B cell (primary cell): ENCODE data around the gene TBC1D14. TPM values are rescaled to one million over a fixed set of nuclear protein-coding genes. Genes with fewer than 3 reads are reported as not detected.

Experiments used
- ATAC-seq: fragments of 200-7000 bp; cut with Tn5 transposase; one replicate; pipeline ENCODE4 v1.10.0; 2021; ENCODE audit warnings: low read depth, mild to moderate bottlenecking, moderate number of reproducible peaks, moderate library complexity
- CTCF ChIA-PET: fragments of 350-600 bp; sonication (Branson Sonifier 250); formaldehyde crosslinking; loops from one replicate; lab custom pipeline; 2021; ENCODE audit warnings: antibody characterized with exemption, inconsistent platforms; lab: Charles Lee
- POLR2A ChIA-PET: fragments of 350-600 bp; sonication (Branson Sonifier 250); formaldehyde crosslinking; loops from one replicate; lab custom pipeline; 2021; ENCODE audit warnings: antibody characterized with exemption; lab: Charles Lee
- DNase-seq: peaks from one replicate; pipeline ENCODE4 v3.0.0; 2013
- H2AFZ ChIP-seq: 2 replicates; pipeline ENCODE4 v1.6.1; 2012; ENCODE audit warnings: mild to moderate bottlenecking, low read depth, low read length; ENCODE audit not compliant: insufficient read depth, poor library complexity, severe bottlenecking
- H3K27ac ChIP-seq, 2 donors: 1 replicate in 1 of 2; 2 replicates in 1 of 2; pipeline ENCODE4 v1.5.1; 2012 to 2013; ENCODE audit warnings: low read length in 2 of 2, mild to moderate bottlenecking in 2 of 2, moderate library complexity in 1 of 2
- H3K27me3 ChIP-seq, 4 experiments: fragments of 200-600 bp in 1 of 4; sonication (generic) in 1 of 4; replicated peaks in 1 of 4; 1 replicate in 2 of 4; 2 replicates in 2 of 4; pipeline versions ENCODE4 v1.6.1 to v1.7.0; 2013 to 2016; ENCODE audit warnings: low read length in 3 of 4, mild to moderate bottlenecking in 2 of 4, mixed read lengths in 1 of 4, moderate library complexity in 1 of 4; ENCODE audit not compliant: insufficient read depth in 4 of 4, control insufficient read depth in 3 of 4; ENCODE audit errors: control extremely low read depth in 1 of 4
- H3K36me3 ChIP-seq, 2 experiments: replicated peaks in 1 of 2; 1 replicate in 1 of 2; 2 replicates in 1 of 2; pipeline versions ENCODE4 v1.6.1 to v1.7.1; 2013; ENCODE audit warnings: low read length in 1 of 2; ENCODE audit not compliant: insufficient read depth in 2 of 2, control insufficient read depth in 1 of 2; ENCODE audit errors: control extremely low read depth in 1 of 2, extremely low read depth in 1 of 2
- H3K4me1 ChIP-seq, 2 donors: fragments of 200-600 bp in 1 of 2; sonication (generic) in 1 of 2; 1 replicate in 1 of 2; 2 replicates in 1 of 2; pipeline versions ENCODE4 v1.5.1 to v1.6.1; 2013 to 2017; ENCODE audit warnings: low read length in 2 of 2; ENCODE audit not compliant: control insufficient read depth in 2 of 2, insufficient read depth in 2 of 2
- H3K4me2 ChIP-seq: replicated peaks from 2 replicates; pipeline ENCODE3; 2012; ENCODE audit warnings: mild to moderate bottlenecking, low read depth, low read length; ENCODE audit not compliant: poor library complexity, severe bottlenecking
- H3K4me3 ChIP-seq, 5 experiments: fragments of 200-600 bp in 1 of 5; sonication (generic) in 1 of 5; 1 replicate in 3 of 5; 2 replicates in 2 of 5; pipeline versions ENCODE4 v1.5.1 to v1.7.0; 2011 to 2016; ENCODE audit warnings: low read length in 4 of 5, mild to moderate bottlenecking in 4 of 5, low read depth in 2 of 5, control low read depth in 1 of 5, moderate library complexity in 1 of 5; ENCODE audit not compliant: insufficient read depth in 1 of 5; ENCODE audit errors: control extremely low read depth in 1 of 5, extremely low read depth in 1 of 5
- H3K79me2 ChIP-seq: fragments of 200-600 bp; sonication (generic); one replicate; pipeline ENCODE4 v1.6.0; 2016; ENCODE audit warnings: low read length; ENCODE audit not compliant: control insufficient read depth, insufficient read depth
- H3K9ac ChIP-seq: fragments of 200-600 bp; sonication (generic); 2 replicates; pipeline ENCODE4 v1.6.1; 2017; ENCODE audit warnings: mild to moderate bottlenecking, low read length, moderate library complexity
- H3K9me3 ChIP-seq, 3 donors: one replicate each; pipeline versions ENCODE4 v1.6.1 to v1.7.1; 2013; ENCODE audit warnings: low read length in 2 of 3; ENCODE audit not compliant: control insufficient read depth in 2 of 3, insufficient read depth in 1 of 3; ENCODE audit errors: control extremely low read depth in 1 of 3
- H4K20me1 ChIP-seq: 2 replicates; pipeline ENCODE4 v1.6.0; 2012; ENCODE audit warnings: mild to moderate bottlenecking, low read length; ENCODE audit not compliant: insufficient read depth, control insufficient read depth, poor library complexity, severe bottlenecking
- H3K27ac Mint-ChIP-seq: one replicate; pipeline ENCODE4 v1.8.0; 2021; ENCODE audit warnings: mixed read lengths
- H3K27me3 Mint-ChIP-seq: one replicate; pipeline ENCODE4 v1.8.0; 2021; ENCODE audit warnings: mixed read lengths
- H3K4me1 Mint-ChIP-seq: one replicate; pipeline ENCODE4 v1.8.0; 2021; ENCODE audit warnings: mixed read lengths
- H3K4me3 Mint-ChIP-seq: one replicate; pipeline ENCODE4 v1.8.0; 2021; ENCODE audit warnings: mixed read lengths
- H3K9me3 Mint-ChIP-seq: one replicate; pipeline ENCODE4 v1.8.0; 2022; ENCODE audit warnings: mixed read lengths; ENCODE audit not compliant: insufficient read depth
- EZH2 ChIP-seq: IDR thresholded peaks from 2 replicates; pipeline ENCODE4 v1.6.1; 2012; ENCODE audit warnings: borderline replicate concordance, low read depth, mild to moderate bottlenecking, moderate library complexity, low read length; ENCODE audit not compliant: insufficient read depth, poor library complexity, severe bottlenecking
- WGBS: methylation state at CpG from one replicate; pipeline ENCODE4 v1.1.5; 2013; ENCODE audit warnings: missing lambda C conversion rate; ENCODE audit not compliant: insufficient coverage; 5-methylcytosine and 5-hydroxymethylcytosine counted together
- intact Hi-C: fragments of 100-400 bp; cut with micrococcal nuclease; formaldehyde crosslinking; loops from one replicate; pipeline ENCODE4 v1.10.0; 2022
- polyA plus RNA-seq: library from polyadenylated mRNA; depleted of rRNA; stranded (reverse); fragments of >200 nt; gene quantifications from 2 replicates; pipeline ENCODE4 v1.2.3, GENCODE V29; 2012
- total RNA-seq, 2 donors: library from RNA; stranded (reverse); fragments of 120-200 nt in 1 of 2; gene quantifications; 1 replicate in 1 of 2; 2 replicates in 1 of 2; pipeline versions ENCODE4 v1.2.3 to v1.2.4, GENCODE V29; 2013 to 2022
- TF ChIP-seq, protein P1 (sequence below): fragments of 200-600 bp; IDR thresholded peaks from one replicate; pipeline ENCODE4 v1.8.0; 2022; ENCODE audit warnings: antibody characterized with exemption, mild to moderate bottlenecking

TBC1D14 gene
- total and polyA plus RNA-seq, 2 donors (not counting 1 experiment from before 2014, with no cell fraction given): 21.9 to 42.0 TPM

DNA sequence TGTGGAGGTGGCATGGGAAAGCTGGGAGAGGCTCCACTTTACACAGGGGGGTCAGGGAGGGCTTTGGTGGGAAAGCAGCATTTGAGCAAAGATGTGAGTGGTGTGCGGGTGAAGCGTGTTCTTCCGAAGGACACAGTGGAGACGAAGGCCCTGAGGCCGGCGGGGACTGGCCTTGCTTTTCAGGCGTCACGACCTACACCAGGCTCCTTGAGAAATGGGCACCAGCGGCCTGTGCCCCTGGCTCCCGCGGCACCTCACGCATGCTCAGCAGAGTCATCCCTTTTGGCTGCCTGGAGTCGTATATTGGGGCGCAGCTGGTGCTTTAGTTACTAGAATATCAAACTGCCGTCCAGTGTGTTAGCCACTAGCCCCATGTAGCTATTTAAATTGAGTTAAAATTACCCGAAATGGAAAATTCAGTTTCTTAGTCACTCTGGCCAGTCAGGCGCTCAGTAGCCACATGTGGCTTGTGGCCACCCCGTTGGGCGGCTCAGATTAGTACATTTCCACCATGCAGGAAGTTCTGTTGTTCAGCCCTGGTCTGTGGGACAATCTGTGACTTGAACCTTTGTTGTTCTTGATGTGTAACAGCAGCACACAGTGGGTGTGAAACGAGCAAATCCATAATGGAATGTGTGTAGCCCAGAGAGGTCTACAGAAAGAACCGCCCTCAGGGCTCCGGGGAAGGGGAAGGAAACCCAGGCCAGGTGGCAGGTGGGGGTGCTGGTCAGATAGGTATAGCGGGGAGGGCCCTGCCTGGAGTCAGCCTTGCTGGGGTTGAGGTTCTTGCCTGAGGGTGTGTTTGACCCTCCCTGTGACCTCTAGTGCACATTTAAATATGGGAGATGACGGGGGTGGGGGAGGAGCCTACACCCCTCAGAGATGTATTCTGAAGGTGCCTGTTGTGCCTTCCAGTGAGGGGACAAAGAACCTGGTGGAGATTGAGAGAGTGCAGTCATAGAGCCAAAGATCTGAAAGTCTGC lies 30.4 kb downstream of the TBC1D14 start:
- TF ChIP-seq, protein P1, sequence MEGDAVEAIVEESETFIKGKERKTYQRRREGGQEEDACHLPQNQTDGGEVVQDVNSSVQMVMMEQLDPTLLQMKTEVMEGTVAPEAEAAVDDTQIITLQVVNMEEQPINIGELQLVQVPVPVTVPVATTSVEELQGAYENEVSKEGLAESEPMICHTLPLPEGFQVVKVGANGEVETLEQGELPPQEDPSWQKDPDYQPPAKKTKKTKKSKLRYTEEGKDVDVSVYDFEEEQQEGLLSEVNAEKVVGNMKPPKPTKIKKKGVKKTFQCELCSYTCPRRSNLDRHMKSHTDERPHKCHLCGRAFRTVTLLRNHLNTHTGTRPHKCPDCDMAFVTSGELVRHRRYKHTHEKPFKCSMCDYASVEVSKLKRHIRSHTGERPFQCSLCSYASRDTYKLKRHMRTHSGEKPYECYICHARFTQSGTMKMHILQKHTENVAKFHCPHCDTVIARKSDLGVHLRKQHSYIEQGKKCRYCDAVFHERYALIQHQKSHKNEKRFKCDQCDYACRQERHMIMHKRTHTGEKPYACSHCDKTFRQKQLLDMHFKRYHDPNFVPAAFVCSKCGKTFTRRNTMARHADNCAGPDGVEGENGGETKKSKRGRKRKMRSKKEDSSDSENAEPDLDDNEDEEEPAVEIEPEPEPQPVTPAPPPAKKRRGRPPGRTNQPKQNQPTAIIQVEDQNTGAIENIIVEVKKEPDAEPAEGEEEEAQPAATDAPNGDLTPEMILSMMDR: no peak
- TF ChIP-seq EZH2: no peak
- 40% methylated on average over 24 of the region's 24 CpGs for whole genome bisulfite sequencing
- Histone ChIP-seq H3K4me3 (no peak overlapping the region), H3K36me3 (peaks cover 0 to 7% of the 10 kb centered on the region in 2 experiments), H3K79me2 (peaks cover 66% of the 10 kb centered on the region), H3K9me3 (peaks cover 0 to 10% (median 0%) of the 10 kb centered on the region in 3 donors), H2AFZ (peak overlapping the region; percentile 16), H3K27me3 (no peaks in the 10 kb centered on the region), H3K4me2 (peak overlapping the region; percentile 51), H4K20me1 (peaks cover 55% of the 10 kb centered on the region), H3K4me1 (peaks cover 52 to 62% of the 10 kb centered on the region in 2 donors), H3K9ac (no peak overlapping the region), H3K27ac (no peak overlapping the region)
- Mint-ChIP-seq H3K4me3 (peak overlapping the region; percentile 49), H3K4me1 (peaks cover 65% of the 10 kb centered on the region), H3K27ac (peak overlapping the region; percentile 51), H3K27me3 (no peaks in the 10 kb centered on the region), H3K9me3 (peaks cover 3% of the 10 kb centered on the region)
- intact Hi-C loops: no loop called here
- ChIA-PET POLR2A (no interaction called here), CTCF (no interaction called here)
- DNase-seq: peak; percentile 26
- ATAC-seq: peak; percentile 44

DNA sequence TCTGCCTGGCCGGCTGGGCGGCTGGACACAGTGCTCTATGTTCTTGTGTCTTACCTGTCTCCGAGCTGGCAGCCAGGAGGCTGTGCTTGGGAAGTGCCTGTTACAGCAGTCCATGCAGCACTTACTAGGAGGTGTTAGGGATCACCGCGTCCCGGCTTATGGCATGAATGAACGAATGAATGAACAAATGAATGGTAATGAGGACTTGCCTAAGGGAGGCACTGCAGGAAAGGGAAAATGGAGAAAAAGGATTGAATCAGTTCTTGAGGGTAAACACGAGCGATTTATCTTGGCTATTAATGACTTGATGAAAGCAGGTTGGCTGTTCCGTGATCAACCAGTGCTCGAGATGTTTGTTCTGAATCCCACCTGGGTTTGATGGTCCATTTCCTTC lies 31.1 kb downstream of the TBC1D14 start:
- H3K79me2 ChIP-seq: peaks cover 73% of the 10 kb centered on the region
- peak overlapping the region; percentile 51 for H3K4me2 ChIP-seq
- H3K4me1 ChIP-seq: peaks cover 52 to 62% of the 10 kb centered on the region in 2 donors
- H3K27me3 ChIP-seq: no peaks in the 10 kb centered on the region
- Mint-ChIP-seq H3K27ac (no peak overlapping the region), H3K9me3 (peaks cover 3% of the 10 kb centered on the region), H3K4me1 (peaks cover 65% of the 10 kb centered on the region), H3K4me3 (peak overlapping the region; percentile 49), H3K27me3 (no peaks in the 10 kb centered on the region)
- H3K27ac ChIP-seq: no peak overlapping the region
- WGBS: 98% methylated on average over 10 of the region's 11 CpGs
- intact Hi-C loops: no loop called here
- DNase-seq: no peak
- no peak overlapping the region for H3K9ac ChIP-seq
- no peak overlapping the region for H2AFZ ChIP-seq
- no peak for ATAC-seq
- ChIA-PET CTCF (interaction anchor here (1.5 kb wide), 1 partner anchor 22 kb away, joined by 3 read pairs; no protein-coding TSS in a partner anchor), POLR2A (no interaction called here)
- no peak overlapping the region for H3K4me3 ChIP-seq
- peaks cover 55% of the 10 kb centered on the region for H4K20me1 ChIP-seq
- TF ChIP-seq EZH2: no peak
- TF ChIP-seq, protein P1: no peak
- H3K36me3 ChIP-seq: peaks cover 0 to 7% of the 10 kb centered on the region in 2 experiments
- H3K9me3 ChIP-seq: peaks cover 0 to 10% (median 0%) of the 10 kb centered on the region in 3 donors
